NB4 (cell line): ENCODE measurements around the gene RPRD2.

ENCODE experiments used
- MYC ChIP-seq: IDR thresholded peaks from 2 replicates; pipeline ENCODE4 v1.6.1; 2011; ENCODE audit warnings: low read depth, low read length
- POLR2A ChIP-seq: IDR thresholded peaks from 2 replicates; pipeline ENCODE4 v1.6.1; 2011; ENCODE audit warnings: mild to moderate bottlenecking; ENCODE audit not compliant: insufficient read length; ENCODE audit errors: extremely low read depth
- TF ChIP-seq, protein P1 (sequence below): IDR thresholded peaks from one replicate; pipeline ENCODE4 v1.5.1; 2012; ENCODE audit warnings: low read depth, low read length

GRCh38 chr1:150498342-150498741 is 134.4 kb downstream of the RPRD2 start:
- TF ChIP-seq, protein P1, sequence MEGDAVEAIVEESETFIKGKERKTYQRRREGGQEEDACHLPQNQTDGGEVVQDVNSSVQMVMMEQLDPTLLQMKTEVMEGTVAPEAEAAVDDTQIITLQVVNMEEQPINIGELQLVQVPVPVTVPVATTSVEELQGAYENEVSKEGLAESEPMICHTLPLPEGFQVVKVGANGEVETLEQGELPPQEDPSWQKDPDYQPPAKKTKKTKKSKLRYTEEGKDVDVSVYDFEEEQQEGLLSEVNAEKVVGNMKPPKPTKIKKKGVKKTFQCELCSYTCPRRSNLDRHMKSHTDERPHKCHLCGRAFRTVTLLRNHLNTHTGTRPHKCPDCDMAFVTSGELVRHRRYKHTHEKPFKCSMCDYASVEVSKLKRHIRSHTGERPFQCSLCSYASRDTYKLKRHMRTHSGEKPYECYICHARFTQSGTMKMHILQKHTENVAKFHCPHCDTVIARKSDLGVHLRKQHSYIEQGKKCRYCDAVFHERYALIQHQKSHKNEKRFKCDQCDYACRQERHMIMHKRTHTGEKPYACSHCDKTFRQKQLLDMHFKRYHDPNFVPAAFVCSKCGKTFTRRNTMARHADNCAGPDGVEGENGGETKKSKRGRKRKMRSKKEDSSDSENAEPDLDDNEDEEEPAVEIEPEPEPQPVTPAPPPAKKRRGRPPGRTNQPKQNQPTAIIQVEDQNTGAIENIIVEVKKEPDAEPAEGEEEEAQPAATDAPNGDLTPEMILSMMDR = no peak
- TF ChIP-seq POLR2A (no peak), MYC (no peak)
